Measurements from ENCODE around the gene TMEM123.
A peak's percentile ranks its signal among the peaks of the same experiment; 100 is the strongest.
"Not testable (repeated sequence)": the region's sequence is repeated elsewhere in the genome, so short reads cannot be mapped to it uniquely, and the experiment has no call there.

TMEM123 gene

DNA sequence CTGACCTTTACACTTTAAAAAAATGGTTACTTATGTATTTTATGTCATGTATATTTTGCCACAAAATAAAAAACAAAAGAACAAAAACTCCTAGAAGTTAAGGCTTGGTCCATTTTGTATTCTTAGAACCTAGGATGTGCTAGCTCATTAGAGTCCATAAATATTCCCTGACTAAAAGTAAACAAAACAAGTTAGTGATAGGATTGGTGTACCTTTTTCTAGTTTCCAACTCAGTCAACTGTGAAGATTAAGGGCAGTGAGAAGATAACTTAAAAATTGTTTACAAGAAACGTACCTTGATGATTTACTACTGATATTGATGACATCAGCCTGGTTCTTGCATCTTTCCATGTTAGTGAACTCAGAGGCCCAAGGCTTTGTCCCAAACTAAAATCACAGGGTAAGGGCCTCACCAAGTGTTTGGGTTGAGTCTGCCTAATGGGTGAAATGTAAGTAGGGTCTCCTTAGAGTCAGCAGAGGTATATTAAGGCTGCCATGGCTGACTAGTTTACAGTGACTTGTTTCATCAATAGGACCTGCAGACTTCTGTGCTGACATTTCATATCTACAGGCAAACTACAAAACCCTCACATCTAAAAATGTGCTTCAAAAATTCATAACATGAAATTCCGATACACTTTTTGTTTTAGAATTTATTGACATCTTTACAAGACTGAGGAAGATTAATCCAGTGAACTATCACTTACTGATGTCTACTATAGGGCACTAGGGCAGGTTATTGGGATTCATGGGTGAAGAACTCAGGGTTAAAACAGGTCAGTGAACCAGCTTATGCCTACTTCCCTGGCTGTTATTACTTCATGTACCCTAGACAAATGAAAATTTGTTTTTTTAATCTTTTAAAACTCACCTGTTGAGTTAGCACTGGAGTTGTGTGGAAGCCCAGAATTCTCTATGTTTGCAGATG is 4.4 kb downstream of the TMEM123 start:
- no peak for DNase-seq

DNA sequence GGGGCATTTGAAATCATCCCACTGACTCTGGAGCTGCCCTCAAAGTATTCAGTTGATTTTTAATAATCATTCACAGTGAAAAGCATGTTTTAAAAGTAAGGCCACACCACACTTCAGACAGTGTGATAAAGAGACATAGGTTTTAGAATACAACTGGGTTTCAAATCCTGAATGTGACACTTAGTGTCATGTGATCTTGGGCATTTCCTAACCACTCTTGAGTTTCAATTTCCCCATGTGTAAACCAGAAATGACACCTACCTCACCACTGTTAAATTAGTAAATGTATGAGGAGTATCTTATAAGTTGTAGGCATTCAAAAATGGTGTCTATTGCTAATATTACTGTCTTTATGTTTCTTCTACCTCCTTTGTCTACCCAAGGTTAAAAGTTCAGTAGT is 5.4 kb downstream of the TMEM123 start:
- no peak for DNase-seq

DNA sequence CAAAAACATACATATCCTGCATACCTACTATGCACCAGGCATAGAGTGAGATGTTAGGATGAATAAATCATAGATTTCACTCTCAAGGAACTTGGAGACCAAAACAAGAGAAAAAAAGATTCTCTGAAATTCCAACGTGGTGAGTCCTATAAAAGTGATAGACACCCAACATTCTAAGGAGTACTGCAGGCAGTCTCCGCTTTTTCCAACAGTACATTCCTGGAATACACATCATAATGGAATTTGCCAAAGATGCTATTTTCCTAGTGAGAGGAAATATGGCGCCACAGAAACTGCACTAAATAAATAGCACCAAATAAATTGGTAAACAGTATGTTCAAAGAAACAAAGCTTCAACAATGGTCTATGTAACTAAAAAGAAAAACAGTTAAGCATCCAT is 6.0 kb downstream of the TMEM123 start:
- DNase-seq: peak; percentile 93

DNA sequence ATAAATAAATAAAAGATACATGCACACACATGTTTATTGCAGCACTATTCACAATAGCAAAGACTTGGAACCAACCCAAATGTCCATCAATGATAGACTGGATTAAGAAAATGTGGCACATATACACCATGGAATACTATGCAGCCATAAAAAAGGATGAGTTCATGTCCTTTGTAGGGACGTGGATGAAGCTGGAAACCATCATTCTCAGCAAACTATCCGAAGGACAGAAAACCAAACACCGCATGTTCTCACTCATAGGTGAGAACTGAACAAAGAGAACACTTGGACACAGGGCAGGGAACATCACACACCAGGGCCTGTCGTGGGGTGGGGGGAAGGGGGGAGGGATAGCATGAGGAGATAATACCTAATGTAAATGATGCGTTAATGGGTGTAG is 7.9 kb downstream of the TMEM123 start:
- not testable (repeated sequence) for DNase-seq

DNA sequence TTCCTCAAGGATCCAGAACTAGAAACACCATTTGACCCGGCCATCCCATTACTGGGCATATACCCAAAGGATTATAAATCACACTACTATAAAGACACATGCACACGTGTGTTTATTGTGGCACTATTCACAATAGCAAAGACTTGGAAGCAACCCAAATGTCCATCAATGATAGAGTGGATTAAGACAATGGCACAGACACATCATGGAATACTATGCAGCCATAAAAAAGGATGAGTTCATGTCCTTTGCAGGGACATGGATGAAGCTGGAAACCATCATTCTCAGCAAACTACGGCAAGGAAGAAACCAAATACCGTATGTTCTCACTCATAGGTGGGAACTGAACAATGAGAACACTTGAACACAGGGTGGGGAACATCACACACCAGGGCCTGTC is 8.4 kb downstream of the TMEM123 start:
- not testable (repeated sequence) for DNase-seq

DNA sequence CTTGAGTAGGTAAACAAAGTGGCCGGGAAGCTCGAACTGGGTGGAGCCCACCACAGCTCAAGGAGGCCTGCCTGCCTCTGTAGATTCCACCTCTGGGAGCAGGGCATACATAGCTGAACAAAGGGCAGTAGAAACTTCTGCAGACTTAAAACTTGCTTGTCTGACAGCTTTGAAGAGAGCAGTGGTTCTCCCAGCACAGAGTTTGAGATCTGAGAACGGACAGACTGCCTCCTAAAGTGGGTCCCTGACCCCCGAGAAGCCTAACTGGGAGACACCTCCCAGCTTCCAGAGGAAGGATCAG is 13.6 kb downstream of the TMEM123 start:
- DNase-seq: not testable (repeated sequence)

DNA sequence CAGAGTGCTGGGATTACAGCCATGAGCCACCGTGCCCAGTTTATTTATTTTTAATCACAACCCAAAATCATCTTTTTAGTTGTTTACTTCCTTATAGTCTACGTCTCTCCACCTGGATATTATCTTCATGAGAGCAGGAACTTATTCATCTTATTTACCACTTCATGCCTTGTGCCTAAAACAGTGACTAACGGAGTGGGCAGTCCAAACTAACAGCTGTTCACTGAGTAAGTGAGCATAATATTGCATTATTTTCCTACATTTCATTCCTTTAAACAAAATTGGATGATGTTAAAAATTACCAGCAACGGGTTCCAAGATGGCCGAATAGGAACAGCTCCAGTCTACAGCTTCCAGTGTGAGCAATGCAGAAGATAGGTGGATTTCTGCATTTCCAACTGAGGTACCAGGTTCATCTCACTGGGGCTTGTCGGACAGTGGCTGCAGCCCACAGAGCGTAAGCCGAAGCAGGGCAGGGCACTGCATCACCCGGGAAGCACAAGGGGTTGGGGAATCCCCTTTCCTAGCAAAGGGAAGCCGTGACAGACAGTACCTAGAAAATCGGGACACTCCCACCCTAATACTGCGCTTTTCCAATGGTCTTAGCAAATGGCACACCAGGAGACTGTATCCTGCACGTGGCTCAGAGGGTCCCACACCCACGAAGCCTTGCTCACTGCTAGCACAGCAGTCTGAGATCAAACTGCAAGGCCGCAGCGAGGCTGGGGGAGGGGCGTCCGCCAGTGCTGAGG is 14.1 kb downstream of the TMEM123 start:
- DNase-seq: no peak

DNA sequence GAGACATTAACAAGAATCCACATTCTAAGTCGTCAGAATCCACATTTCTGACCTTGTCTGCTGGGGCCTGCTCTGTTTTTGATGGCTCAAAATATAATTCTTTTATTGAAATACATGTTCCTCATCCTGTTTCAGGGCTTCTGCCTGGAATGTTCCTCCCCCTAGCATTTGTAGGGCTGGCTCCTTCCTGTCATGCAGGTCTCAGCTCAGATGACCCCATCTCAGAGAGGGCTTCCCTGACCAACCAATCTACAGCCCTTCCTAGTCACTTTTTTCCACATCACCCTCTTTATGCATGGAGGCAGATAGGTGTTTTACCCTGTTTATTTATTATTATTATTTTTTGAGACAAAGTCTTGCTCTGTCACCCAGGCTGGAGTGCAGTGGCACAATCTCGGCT is 14.8 kb downstream of the TMEM123 start:
- DNase-seq: no peak

DNA sequence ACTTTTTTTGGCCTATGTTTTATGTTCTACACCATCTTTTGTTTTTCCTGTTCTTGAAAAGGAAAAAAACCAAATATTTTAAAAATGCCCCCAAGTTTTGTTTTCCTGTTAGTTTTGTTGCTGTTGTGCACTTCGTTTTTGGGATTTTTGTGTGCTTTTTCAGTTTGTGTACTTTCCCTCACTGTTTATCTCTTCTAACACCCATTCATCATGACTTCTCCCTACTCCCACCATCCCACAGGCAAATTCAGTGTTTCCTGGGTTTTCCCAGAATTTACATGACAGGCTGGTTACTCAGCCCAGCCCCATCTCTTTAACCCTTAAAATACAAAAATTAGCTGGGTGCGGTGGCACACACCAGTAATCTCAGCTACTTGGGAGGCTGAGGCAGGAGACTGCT is 15.6 kb downstream of the TMEM123 start:
- peak; percentile 11 for DNase-seq

DNA sequence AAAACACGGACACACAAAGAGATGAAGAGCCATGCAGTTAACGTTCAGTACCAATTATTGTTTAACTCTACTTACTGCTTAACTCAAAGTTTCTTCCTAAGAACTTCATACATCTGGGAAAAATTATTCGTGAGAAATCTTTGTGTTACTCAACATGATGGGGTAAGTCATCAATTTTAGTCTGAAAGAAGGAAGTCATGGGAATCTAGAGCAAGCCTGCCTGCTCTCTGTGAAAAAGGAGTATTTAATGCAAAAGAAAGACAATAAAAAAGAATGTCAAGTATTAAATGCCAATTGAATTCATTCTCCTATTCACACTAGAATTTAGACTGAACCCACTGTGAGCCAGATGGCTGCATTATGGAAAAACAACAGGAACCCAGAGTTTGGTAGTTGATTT is 16.0 kb downstream of the TMEM123 start:
- no peak for DNase-seq

DNA sequence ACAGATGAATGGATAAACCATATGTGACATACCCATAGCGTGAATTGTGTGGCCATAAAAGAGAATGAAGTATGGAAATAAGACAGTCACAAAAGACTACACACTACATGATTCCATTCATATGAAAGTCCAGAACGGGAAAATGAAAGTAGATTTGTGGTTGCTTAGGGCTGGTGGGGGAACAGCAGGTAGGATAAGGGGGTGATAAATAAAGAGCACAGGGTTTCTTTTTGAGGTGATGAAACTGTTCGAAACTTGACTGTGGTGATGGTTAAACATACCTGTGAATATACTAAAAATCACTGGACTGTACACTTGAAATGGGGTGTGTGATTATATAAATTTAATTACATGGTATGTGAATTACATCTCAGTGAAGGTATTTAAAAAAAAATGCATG is 16.9 kb downstream of the TMEM123 start:
- DNase-seq: no peak

DNA sequence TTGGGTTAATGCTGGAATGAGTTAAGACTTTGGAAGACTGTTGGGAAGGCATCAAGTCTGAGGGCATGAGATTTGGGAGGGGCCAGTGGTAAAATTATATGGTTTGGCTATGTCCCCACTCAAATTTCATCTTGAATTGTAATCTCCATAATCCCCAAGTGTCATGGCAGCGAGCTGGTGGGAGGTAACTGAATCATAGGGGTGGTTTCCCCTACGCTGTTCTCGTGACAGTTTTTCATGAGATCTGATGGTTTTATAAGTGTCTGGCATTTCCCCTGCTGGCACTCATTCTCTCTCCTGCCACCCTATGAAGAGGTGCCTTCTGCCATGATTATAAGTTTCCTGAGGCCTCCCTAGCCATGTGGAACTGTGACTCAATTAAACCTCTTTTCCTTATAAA is 19.0 kb downstream of the TMEM123 start:
- DNase-seq: not testable (repeated sequence)

DNA sequence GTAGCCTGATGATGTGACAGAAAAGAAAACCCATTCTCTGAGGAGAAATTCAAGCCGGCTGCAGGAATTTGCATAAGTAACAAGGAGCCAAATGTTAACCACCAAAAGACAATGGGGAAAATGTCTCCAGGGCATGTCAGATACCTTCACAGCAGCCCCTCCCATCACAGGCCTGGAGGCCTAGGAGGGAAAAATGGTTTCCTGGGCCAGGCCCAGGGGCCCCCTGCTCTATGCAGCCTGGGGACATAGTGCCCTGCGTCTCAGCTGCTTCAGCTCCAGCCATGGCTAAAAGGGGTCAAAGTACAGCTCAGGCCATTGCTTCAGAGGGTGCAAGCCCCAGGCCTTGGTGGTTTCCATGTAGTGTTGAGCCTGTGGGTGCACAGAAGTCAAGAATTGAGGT is 20.0 kb downstream of the TMEM123 start:
- DNase-seq: not testable (repeated sequence)

DNA sequence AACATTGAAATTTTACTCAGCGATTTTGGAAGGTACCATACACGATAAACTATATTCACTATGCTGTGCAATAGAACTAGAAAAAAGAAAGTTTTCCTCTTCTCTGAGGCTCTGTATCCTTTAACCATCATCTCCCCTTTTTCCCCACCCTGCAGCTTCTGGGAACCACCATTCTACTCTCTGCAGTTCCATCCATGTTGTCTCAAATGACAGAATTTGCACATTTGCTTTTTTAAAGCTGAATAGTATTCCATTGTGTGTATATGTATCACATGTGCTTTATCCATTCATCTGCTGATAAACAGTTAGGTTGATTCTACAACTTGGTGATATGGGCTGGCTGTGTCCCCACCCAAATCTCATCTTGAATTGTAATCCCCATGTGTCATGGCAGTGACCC is 21.2 kb downstream of the TMEM123 start:
- DNase-seq: no peak

DNA sequence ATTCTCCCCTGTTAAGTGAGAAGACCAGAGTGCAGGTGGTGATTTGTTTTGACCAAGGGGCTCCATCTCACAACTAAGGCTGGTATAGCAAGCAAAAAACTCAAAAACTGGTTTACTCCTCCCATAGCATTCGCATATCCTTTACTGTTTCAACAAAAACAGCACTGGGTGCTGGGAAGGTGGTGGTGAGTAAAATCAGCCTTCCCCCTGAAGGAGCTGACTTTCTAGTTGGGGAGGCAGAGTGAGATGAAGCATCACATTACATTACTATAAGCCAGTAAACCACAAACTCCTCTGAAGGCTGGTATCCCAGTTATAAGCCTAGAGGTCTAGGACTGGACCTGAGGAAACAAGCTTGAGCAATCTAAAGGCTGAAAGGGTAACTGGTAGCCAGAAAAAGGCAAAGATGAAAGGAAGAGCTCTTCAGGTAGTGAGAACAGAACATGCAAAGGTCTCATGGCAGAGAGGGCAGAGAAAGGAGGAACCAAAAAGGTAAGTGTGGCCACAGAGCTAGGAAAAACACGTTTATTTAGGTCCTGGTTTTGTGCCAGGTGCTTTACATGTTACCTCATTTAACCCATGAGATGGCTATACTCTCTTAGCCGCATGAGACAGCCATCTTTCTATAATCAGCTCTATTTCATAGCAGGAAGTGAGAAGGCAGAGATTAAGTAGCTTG is 22.3 kb downstream of the TMEM123 start:
- peak; percentile 51 for DNase-seq

DNA sequence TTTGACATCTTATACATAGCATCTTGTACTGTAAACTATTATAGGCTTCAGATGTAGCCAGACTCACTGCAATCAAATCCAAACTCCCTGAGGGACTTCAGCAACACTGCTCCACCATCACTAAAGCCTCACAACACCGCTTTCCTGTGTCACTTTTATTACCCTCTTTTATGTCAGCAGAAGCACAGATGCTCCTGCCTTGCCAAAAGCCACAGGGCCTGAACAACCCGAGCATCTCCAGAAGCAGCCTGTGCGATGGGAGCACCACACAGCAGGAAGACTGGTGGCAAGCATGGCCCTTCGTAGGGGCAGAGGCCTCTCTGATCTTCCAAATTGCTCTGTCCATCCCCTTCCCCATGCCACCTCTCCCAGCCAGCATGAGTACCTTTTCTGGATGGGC is 22.9 kb downstream of the TMEM123 start:
- DNase-seq: no peak

DNA sequence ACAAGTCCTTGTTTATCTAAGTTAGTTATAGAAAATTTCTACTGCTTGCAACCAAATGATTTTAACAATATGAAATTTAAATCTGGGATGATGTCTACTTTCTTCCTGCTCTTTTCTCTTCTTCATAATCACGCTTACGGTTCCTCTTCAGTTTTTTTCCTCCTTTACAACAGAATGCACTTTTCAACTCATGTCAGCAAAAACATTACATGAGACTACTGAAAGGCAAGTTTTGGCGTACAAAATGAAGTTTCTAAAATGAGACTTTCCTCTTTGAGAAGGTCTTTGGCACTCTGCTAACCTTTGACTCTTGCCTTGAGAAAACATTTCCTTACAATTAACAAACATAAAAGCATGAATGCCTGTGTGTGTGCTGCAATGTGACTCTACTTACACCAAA is 23.3 kb downstream of the TMEM123 start:
- DNase-seq: no peak

DNA sequence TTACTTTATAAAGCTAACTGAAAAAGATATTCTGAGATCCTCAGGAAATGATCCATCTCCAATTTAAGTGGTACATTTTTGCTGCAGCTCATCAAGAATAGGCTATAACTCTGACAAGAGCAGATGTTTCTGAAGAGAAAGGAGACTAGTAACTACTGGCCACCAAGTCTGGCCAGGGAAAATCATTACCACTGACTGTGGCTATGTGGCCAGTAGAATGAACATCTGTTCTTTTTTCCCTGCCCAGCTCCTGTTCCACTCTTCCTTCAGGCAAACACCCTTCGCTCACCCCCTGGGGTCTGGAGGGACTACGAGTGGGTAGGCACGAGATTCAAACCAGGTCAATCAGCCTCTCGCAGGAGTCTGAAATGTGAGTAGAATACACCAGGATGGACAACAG is 23.9 kb downstream of the TMEM123 start:
- no peak for DNase-seq

DNA sequence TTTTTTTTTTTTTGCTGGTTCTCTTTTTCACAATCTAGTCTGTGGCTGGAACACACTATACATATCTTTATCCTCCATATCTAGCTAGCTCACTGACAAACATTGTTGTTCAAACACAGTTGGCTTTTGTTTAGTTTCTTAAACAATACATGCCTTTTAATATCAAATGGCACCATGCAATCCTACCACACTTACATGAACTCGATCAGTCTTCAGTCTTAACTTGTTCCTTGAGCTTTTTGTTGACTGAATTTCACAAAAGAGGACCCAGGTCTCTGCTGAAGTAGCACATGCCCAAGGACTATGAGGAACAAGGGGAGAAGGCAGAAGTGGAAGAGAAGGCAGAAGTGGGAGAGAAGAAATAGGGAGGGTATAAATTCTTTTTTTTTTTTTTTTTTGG is 25.5 kb downstream of the TMEM123 start:
- no peak for DNase-seq

DNA sequence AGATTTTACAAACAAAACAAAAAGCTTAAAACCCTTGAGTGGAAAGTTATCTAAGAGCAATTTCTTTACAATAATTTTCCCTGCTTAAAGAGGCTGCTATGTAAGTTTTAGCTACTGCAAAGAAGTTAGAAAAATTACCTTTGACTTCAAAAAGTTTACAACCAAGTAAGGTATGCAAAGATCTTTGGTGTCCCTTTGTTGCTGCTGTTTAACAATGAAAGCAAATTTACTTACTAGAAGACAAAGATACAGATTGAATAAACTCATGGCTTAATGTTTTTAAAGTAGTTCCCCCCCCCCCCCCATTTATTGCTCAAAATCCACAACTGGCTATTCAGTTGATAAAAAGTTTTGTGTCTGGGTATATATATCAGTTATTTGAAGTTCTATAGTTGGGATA is 26.0 kb downstream of the TMEM123 start:
- DNase-seq: no peak

DNA sequence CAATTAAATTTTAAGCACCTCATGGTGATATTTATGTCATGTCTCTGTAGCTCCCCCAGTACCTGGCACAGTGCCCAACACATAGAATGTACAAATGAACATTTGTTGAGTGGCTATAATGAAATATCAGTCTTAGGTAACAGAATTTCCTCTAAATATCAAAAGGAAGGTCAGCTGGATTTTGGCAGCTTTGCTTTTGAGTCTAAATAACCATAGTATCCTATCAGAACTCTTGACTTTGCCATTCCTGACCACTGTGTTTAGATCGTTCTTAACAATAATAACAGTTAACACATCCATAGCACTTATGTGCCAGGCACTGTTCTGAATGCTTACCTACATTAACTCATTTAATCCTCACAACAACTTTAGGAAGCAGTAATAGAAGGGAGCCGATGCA is 26.6 kb downstream of the TMEM123 start:
- no peak for DNase-seq

DNA sequence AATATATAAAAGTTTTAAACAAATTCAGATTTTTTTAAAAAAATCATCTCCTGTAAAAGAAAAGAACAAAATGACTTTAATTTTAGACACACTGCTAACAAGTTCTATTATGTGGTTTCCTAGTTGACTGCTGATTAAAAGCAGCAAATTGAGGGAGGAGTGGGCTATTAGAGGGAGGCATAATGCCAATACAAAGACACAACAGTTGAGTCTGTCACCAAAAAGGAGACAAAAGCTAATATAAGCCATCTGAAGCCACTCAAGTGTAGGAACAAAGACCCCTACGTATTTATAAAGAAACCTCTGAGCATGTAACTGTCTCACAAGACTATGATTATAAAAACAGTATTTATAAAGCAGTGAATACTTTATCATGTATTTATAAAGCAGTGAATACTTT is 28.6 kb downstream of the TMEM123 start:
- no peak for DNase-seq

DNA sequence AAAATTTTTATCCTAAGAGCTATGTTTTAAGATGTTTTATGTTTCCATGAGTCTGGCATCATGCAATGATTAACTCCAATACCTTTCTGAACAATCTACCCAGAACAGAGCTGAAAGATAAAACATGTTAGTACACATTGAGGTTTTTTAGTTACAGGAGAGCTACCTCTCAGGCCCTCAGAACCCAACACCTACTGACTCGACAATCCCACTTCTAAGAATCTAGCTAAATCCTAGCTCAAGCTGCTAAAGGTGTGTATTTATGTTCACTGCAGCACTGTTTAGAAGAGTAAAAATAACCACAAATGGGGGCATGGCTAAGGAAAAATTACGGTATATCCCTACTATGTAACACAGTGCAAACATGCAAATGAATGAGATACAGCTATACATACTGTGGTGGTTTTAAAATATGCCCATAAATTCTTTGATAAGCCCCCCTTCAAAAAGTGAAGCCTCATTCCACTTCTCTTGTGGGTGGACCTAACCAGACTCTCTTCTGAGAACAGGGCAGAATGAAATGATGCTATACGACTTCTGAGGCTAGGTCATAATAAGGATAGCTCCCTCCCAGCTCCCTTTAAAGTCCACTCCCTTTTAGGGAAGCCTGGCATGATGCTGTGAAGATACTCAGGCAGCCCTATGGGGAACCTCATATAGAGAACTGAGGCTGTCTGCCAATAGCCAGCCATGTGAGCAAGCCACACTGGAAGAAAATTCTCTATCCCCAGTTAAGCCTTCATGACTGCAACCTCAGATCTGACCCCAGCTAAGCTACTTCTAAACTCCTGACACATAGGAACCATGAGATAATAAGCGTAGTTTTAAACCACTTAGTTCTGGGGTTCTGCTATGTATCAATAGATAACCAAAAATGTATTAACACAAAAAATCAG is 29.5 kb downstream of the TMEM123 start:
- DNase-seq: no peak
